GDM1 (cell line): ENCODE measurements around the gene FRMD6.
"Not testable (repeated sequence)": the region's sequence is repeated elsewhere in the genome, so short reads cannot be mapped to it uniquely, and the experiment has no call there.

Experiments used
- DNase-seq: peaks from one replicate; lab custom pipeline; 2025; lab: John Stamatoyannopoulos, UW

Gene FRMD6

DNA sequence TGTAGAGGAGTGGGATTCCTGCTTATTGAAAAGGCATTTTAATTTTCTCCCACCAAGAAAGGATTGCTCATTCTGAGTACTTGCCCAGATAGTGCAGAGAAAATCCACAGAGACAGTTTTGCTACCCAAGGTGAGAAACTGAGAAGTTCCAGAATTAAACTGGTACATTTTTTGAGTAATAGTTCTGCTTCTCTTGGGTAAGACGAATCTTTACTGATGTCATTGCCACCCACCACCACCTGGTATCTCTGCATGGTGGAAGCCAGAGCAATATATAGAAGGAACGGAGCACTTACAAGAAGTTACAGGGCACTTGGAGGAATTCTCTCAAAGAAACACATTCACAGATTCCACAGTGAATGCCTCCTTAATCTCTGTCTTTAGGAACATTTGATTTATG is 20.7 kb upstream of the FRMD6 start:
- no peak for DNase-seq

DNA sequence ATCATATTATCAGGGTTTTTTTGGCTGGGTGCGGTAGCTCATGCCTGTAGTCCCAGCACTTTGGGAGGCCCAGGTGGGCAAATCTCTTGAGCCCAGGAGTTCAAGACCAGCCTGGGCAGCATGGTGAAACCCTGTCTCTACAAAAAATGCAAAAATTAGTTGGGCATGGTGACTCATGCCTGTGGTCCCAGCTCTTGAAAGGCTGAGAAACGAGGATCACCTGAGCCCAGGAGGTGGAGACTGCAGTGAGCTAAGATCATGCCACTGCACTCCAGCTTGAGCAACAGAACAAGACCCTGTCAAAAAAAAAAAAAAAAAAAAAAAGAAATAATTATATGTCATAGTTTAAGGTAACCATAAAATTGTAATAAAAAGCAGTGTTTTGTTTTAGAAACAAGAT is 18.4 kb upstream of the FRMD6 start:
- DNase-seq, result not testable (repeated sequence)

DNA sequence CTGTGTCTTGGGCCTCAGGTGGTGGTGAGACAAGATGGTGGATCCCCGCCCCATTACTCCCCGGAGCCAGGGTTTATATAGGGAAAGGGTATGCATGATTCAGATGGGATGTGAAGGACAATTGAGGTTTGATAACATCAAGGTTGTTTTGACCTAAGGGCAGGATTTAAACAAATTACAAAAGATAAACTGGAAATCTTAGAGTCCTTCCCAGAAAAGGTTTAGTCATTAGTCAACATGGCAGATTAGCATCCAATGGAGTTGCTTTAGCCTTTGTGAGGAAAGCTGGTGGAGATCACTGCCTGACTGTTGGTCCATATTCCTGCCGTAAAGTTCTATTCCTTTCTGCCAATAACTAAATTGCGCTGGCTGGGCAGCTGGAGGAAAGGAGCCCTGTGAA is 15.6 kb upstream of the FRMD6 start:
- no peak for DNase-seq

DNA sequence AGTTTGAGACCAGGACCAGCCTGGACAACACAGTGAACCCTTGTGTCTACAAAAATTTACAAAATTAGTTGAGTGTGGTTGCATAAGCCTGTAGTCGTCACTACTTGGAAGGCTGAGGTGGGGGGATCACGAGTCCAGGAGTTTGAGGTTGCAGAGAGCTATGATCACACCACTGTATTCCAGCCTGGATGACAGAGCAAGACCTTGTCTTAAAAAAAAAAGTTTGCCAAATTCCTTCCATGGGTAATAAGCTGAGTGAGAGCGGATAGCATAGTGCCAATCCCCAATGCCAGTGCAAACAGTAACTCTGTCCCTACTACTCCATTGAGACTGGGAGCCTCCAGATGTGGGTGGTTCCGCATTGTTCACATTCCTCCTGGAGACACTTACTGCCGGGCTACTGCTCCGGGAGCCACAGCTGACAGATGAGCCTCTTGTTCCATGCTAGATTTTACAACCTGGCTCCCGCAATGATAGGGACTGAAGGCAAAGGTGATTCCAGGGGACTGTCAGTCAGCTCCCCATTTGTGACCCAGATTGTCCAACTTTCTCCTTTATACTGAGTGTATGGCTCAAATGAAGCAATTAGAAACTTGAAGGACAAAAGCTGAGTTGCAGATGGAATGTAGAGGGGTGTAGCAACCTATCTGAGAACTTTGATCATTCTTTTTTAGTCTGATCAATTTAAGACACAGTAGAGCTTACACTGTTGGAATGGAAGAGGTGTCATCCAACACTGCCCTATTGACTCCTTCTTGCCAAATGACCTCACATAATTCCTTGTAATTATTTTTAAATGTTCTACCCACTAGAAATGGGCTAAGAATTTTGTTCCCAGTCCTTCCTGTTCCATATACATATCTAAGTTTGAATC is 13.4 kb upstream of the FRMD6 start:
- DNase-seq, result no peak

DNA sequence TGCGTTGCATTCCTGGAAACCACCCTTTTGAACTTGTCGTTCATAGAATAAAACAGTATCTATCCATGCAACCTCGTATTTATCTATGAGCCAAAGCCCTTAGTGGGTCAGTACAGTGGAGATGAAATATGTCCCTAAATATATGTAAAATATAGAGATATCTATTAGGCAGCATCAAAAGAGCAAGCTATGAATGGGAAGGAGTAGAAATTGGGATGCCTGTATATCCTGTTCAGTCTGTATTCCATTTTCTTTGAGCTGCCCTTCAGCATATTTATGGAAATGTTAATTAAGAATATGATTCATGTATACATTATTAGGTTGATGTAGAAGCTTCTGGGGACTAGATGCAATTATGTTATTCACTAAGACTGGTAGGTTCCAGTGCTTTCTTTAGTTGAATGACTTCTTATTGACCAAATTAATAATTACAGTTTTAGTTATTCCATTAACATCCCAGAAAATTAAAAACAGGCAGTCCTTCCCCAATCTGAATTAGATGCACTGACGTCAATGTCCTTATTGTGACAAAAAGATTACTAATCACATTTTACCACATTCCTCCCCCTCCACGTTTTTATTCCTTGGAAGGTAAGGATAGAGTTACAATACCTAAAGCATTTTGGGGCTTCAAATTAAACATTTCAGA is 11.9 kb upstream of the FRMD6 start:
- DNase-seq, result no peak

DNA sequence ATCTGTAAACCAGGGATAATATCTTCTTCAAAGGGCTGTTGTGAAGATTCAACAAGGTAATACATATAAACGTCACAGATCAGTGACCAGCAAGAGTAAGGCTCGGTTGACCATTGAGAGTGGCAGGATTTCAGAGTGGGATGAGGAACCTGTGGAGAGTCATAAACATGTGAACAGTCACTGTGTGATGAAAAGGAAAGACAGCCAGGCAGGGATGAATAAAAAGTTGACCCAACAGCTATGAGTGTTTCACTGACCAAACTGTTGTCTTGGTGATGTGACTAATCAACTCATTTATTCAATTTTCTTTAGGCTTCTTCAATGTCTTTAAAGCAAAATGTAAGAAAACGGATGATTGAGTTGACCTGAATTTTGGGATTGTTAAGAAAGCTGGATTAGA is 8.6 kb upstream of the FRMD6 start:
- DNase-seq, result no peak

DNA sequence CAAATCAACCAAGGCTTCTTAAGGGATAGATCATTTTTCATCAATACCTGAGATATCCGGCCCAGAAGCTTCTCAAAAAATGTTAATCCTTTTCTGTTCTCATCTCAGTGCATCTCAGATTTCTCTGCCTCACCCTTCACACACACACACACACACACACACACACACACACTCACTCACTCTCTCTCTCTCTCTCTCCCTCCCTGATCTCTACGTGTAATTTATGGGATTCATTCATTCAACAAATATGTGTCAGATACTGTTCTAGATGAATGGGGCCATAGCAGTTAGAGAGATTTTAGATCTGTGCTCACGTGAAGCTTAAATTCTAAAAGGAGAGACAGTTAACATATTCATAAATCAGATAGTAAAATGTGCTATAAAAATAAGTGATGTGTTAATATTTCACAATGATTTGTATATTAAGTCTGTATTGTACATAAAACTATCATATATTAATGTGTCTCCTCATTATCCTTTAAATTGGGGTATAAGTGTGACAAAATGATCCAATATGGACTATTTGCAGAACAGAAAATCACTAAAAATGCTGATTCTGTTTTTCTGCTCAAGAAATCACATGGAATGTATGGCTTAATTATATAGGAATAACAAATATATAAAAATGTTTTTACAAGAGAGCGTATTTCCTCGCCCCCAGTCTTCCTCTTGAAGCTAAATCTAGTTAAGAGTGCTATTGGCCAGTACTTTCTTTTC is 7.3 kb upstream of the FRMD6 start:
- no peak for DNase-seq

DNA sequence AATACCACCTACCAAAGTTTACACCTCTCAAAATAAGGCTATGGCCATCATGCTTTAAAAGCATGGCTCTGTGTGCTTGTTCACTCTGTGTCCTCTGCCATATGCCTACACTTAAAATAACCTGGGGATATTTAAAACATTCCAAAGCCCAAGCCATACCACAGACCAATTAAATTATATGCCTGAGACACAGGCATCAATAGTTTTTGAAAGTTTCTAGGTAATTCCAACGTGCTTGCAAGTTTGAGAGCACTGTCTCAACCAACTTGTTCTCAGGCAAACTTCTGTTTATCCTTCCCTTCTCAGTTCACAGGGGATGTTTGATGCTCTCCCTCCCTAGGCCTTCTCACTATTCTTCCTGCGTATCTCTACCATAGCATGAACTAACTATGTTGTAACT is 3.4 kb upstream of the FRMD6 start:
- no peak for DNase-seq

DNA sequence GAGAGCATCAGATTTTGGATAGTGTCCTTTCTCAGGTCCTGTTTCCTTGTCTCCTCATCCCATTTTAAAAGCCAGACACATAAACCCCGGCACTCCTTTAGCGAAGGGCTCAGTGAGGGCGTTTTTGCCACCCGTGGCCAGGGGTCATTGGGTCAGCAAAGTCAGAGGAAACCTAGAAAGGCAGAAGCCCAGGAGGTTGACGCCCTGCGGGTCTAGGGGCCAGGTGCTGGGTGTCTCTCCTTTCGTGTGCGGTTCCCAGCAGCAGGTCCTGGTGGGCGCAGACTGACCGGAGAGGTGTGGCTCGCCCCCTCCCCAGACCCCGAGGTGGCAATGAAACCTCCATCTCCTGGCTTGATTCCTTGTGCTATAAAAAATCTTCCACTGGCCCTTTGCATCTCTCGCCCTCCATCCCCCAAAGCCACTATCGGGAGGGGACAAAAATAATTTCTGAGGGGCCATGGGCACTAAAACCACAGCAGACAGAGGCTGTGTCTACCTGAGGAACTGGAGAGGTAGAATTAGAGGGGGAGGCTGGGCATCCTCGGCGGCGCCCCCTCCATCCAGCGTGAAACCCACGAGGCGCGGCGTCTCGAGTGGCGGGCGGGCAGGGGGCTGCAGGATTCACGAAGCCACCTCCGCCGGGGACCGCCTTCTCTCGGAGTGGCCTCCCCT is 858 bp upstream of the FRMD6 start:
- no peak for DNase-seq

DNA sequence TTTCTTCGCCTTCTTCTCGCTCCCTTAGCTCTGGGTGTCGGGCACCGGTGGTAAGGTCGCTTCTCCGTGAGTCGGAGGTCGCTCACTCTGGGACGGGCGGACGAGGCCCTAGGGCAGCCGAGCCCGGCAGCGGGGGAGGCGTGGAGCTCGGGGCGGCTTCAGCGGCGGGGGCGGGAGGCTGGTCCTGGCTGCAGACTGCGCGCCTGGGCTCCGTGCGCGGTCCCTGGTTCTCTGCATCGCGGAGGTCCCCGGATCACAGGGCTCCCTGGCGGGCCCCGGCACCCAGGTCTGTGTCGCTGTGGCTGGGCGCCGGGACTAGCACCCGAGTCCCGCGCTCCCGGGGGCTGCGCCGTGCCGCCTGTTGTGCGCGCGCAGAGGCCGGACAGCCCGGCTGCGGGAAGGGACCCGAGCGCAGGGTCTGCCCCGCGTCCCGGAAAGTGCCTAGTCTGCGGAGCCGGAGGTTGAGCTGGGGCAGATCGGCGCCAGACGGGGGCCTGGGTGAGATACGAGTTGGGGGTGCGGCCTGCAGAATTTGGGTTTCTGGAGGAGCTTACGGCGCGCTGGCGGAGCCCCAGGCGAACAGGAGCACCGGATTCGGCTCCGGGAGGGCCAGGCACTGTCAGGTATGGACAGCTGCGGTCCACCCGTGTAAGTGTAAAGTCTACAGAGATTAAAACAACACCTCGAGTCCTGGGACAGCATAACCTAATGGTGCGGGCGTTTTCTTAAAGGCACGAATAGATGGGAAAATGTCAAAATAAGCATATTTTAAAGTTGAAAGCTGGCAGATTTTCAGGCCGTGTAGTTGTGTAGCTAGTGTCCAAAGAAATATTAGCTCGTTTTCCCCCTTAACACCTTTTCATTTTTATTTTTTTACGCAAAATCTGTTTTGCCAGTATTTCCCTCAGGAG is 713 bp downstream of the FRMD6 start:
- no peak for DNase-seq

DNA sequence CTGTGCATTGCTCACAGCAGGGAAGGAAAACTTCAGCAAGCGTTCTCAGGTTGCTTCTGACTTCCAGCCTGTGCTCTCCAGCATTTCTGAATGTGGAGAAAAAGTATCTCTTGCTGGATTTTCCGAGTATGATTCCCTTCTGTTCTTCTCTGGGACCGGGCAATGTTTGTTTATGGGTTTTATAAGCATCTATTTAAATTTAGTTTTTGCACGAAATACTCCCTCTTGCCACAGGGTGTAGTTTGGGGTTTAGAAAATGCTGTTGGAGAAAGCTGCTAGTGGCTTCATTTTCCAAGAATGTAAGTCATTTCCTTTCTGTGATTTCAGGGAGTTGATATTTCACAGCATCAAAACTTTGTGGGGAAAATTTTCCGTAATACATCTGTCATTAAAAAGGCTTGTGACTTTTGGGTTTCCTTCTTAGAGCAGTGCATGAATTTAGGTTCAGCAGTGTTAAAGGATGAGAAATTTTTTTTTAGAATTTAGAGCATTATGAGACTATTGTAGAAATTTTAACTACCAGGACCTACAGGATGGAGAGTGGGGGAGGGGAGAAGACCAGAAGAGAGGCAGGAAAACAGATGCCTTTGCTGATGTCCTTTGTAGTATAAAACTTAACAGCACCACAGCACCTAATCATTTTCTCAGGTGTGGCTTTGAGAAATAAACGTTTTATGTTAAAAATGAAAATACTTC is 1.5 kb downstream of the FRMD6 start:
- DNase-seq, result no peak

DNA sequence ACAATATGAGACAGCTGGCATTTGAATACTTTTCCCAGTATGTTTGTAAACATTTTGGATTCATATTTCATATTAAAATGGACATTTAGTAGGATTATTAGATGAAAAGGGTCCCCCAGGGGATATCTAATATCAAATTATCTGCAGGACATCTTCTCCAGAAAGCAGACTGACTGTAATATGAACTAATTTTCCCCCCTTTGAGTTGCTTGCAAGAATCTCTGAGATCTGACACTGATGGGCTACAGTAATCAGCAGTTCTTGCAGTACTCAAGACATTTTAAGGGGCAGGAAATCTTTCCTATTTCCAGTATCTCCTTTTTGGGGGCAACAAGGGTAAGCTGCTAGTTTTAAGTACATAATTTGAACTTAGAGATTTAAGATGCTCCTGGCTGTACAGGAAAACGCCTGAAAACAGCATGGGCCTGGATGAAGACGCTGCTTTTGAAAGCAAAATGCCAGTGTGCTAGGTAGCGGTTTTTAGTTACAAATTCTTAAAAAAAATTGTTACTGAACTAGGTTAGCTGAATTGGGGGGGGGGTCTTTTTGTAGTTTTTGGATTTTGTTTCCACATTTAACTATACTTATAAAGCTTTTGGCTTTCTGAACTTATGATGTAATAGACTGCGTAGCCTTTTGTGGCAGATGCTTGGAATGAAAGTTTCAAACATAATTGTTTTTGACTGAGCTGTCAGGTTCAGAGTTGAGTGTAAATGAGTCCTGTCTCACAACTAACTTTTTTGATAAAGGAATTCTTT is 2.2 kb downstream of the FRMD6 start:
- no peak for DNase-seq

DNA sequence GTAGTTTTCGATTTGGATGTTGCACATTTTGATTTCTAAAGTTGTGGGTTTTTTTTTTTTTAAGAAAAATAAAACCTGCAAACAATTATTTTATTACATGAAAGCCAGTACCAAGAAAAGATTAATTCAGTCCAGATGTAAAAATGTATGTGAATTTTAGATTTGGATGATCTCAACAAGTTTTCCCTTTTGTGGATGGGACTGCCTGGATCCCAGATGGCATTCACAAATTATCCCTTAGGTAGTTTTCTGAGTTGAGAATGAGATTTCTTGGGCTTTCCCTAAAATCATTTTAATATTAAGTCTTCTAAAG is 2.8 kb downstream of the FRMD6 start:
- no peak for DNase-seq

DNA sequence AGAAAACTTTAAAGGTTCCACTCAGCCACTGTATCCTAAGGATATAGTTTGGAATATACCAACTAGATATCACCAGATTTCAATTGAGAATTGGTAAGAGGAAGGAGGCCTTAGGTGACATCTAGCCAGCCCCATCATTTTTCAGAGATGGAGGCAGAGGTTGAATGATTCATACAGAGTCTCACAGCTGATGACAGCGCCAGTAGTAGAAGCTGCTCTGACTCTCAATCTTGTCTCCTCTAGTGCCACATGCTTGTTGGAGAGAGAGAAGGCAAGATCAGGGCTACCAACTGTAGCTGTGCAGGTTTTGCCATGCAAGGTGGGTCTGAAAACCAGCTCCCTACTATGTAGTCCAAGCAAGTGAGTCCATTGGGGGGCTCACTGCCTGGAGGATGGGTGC is 6.1 kb downstream of the FRMD6 start:
- no peak for DNase-seq

DNA sequence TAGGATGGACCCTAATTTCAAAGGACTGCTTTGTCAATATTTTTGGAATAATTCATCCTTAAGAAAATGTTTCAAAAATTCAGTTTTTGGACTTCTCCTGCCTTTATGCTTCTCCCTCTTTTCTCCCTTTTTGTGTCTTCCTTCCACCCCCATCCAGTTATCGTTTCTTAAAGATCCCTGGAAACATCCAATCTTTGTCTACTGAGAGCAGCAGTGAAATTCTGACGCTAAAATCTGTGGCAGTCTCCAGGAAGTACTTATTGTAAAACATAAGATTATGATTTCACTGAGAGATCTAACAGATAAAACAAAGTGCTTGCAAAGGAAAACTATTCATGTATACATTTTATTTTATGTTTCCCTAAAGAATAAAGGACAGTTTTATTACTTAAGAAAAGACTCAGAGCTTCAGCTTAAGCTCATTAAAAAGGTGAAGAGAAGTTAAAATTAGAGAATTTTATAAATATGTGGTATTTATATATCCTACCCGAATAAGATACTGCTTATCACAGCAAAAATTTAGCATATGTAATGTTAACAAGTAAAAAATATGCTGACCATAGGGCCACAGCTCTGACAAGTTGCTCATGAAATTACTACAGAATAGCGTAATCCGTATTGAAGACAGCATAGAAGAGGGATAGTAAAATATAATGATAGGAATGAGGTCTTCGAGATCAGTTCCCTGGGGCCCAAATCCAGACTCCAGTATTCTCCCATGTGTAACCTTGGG is 6.9 kb downstream of the FRMD6 start:
- no peak for DNase-seq

DNA sequence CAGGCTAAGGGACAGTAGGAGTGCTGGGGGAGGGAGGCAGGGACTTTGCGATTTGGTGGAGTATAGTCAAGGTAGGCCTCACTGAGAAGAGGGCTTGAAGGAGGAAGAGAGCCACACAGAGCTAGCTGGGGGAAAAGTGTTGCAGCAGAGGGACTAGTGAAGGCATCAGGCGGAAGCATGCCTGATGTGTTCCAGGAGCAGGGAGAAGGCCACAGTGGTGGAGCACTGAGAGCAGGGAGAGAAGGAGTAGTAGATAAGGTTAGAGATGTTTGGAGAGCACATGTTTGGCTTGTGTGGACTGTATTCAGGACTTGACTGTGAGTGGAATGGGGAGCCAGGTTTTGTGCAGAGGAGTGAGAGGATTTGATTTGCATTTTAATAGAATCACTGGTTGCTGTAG is 9.0 kb downstream of the FRMD6 start:
- no peak for DNase-seq

DNA sequence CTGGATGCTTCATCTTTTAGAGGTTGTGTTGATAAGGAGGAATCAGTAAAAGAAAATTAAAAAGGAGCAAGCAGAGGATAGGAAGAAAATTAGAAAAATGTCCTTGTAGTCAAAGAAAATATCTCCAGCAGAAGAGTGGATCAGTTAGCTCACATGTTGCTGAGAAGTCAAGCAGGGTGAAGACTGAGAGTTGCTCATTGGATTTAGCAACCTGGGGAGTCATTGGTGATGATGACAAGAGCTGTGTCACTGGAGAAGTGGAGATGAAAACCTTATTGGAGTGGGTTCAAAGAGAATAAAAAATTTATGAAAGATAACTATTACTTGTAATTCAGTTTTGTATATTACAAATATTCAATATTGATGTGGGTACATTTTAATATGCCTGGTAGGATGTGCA is 9.8 kb downstream of the FRMD6 start:
- no peak for DNase-seq

DNA sequence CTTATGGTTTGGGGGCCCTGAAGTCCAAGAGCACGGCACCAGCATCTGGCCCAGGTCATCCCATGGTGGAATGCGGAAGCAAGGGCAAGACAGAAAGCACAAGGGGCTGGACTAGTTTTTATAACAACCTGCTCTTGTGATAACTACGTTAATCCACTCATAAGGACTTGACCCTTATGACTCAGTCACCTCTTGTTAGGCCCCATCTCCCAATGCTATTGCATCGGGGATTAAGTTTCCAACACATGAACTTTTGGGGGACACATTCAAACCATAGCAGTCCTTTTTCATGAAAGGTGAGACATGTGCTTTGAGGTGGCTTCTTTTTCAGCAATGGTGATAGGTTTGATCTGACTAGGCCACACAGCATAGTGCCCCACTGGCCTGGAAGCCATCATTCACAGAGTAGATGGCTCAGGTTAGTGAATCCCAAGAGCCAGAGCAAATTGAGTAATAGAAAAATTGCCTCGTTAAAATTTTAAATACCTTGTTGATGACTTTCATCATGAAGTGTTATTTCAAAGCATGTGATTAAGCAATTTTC is 12.1 kb downstream of the FRMD6 start:
- DNase-seq, result no peak

DNA sequence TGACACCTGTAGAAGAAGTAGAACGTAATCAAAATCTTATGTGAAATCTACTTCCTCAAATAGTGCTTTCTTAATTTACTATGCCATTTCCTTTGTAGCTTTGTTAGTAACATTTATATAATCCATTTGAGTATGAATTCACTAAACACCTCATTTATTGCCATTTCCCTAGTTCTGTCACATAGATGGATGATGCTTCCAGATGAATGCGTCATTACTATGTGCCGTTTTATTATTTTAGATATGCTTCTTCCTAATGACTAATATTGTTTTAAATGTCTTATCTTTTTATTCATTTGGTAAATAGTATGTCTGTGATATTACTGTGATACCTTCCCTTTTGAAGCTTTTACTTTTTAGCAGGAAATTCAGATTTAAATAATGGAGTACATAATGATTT is 14.4 kb downstream of the FRMD6 start:
- DNase-seq, result no peak
